Measurements from ENCODE around the gene PIWIL4.

The PIWIL4 gene

DNA sequence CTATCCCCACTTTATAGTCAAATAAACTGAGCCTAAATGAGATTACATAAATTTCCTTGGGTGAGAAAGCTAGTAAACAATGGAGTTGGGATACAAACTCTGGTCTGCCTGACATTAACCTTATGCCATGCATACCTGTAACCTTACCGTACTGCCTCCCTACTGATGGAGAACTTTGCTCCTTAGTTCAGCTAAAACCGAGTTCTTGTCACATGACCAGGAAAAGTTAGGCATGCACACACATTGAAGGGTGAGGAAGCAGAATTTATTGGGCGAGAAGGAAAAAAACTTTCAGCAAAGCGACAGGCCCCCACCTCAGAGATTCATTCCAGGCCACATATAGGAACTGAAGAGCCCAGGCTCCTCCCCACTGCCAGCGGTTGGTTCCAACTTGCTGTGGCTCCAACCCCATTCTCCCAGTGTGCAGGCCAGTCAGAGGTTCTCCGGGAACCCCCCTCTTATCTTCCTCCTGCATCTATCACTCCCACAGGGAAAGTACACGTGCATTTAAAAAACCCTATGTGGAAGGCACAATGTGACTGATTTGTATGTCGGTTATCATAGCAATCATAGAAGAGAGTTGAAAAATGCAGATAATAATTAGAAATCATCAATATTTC, 3.2 kb upstream of the PIWIL4 start:
- TF ChIP-seq, protein P1, sequence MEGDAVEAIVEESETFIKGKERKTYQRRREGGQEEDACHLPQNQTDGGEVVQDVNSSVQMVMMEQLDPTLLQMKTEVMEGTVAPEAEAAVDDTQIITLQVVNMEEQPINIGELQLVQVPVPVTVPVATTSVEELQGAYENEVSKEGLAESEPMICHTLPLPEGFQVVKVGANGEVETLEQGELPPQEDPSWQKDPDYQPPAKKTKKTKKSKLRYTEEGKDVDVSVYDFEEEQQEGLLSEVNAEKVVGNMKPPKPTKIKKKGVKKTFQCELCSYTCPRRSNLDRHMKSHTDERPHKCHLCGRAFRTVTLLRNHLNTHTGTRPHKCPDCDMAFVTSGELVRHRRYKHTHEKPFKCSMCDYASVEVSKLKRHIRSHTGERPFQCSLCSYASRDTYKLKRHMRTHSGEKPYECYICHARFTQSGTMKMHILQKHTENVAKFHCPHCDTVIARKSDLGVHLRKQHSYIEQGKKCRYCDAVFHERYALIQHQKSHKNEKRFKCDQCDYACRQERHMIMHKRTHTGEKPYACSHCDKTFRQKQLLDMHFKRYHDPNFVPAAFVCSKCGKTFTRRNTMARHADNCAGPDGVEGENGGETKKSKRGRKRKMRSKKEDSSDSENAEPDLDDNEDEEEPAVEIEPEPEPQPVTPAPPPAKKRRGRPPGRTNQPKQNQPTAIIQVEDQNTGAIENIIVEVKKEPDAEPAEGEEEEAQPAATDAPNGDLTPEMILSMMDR (IDR thresholded peaks at IDR 0.05): no peak

DNA sequence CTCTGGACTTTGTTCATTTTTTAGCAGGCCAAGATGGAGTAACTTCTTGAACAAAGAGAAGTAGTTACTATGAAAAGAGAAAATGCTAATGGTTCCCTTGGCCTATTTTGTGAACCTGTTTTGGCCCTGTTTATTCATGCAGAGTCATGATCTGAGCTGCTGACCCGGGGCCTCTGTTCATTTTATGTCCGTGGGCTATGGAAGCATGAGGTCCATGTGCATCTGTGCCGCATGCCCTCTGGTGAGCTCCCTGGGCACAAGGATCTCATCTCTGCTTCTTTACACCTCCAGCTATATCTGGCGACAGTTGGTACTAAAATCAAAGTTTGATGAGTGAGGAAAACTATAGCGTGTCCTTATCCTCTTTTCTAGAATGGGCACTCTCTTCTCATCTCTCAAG, 1.0 kb downstream of the PIWIL4 start:
- TF ChIP-seq, protein P1 (IDR thresholded peaks at IDR 0.05): no peak

DNA sequence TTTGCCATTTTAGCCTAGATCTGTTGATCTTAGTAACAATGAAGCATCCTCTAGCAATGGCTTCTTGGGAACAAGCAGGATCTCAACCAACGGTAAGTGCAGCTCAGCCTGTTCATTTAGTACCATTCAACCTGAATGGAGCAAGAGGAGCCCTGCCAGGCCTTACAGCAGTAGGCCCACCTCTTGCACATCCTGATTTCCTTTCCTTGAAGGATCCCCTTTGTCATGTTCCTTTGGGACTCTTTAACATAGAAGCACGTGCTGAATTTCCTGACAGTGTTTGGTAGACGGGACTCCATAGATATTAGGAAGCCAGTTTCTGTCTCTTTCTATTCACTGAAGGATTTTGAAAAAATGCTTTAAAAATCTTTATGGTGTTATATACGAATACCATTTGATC, 1.5 kb downstream of the PIWIL4 start:
- TF ChIP-seq, protein P1 (IDR thresholded peaks at IDR 0.05): no peak

DNA sequence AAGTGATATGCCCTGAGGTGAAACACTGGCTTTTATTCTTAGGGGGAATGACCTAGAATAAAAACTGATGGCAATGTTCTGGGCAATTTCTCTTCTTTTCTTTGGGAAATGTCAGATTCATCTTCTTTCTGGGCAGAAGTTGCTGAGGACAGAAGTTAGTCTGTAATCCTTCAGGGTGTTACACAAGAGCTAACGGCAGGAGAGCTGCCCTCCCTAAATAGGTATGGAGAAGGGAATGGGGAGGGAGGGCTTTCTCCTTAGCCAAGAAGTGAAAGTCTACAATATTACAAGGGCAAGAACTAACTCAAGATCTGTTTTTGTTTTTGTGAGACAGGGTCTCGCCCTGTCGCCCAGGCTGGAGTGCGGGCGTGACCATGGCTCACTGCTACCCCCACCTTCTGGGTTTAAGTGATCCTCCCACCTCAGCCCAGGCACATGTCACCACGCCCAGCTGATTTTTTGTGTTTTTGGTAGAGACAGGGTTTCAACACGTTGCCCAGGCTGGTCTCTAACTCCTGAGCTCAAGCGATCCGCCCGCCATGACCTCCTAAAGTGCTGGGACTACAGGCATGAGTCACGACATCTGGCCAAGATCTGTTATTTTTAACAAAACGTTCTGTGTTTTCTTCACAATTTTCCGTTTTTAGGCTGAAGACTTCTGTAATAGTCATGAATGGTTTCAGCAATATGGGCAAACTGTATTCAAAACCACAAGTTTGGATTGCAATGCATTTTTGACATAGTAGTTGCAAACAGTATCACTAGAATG, 7.2 kb downstream of the PIWIL4 start:
- TF ChIP-seq, protein P1 (IDR thresholded peaks at IDR 0.05): no peak

DNA sequence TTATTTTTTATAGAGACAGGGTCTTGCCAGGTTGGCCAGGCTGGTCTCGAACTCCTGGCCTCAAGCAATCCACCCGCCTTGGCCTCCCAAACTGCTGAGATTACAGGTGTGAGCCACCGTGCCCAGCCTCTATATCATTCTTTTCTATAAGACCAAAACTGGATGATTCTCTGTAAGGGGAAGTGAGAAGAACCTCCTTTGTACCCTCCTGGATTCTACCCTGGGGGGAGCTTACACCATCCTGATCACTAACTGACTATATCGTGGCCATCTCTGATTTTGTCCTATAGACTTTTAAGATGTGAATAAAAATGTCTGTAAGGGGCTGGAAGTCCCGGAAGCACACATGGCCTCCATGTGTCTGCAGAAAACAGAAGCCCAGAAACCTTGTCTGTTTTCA, 9.1 kb downstream of the PIWIL4 start:
- TF ChIP-seq, protein P1 (IDR thresholded peaks at IDR 0.05): no peak

DNA sequence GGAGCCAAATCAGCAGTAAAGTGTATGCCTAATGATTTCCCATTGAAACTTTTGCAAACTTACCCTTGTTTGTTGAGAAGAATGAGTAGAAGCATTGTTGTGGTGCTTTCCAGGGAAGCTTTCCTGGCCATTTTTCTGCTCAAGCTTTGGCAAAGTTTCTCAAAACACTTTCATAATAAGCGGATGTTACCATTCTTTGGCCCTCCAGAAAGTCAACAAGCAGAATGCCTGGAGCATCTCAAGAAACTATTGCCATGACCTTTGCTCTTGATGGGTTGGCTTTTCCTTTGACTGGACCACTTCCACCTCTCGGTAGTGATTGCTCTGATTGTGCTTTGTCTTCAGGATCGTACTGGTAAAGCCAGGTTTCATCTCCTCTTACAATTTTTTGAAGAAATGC, 10.7 kb downstream of the PIWIL4 start:
- TF ChIP-seq, protein P1 (IDR thresholded peaks at IDR 0.05): no peak

DNA sequence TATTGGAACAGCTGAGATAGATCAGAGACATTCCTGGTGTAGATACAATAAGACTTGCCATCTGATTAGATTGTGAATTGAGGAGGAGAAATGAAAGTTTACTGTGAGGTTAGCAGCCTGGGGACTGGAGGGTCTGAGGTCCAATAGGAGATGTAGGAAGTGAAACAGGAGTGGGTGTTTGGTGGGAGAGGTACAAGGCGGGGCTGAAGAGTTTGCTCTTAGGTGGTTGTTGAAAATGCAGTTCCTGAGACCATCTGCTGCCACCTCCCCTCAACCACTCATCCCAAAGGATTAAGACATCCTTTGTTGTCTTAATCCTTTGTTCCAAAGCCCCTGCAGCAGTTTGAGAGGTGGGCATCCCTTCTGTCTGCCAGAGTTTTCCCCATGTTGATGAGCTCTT, 14.8 kb downstream of the PIWIL4 start:
- TF ChIP-seq, protein P1 (IDR thresholded peaks at IDR 0.05): no peak

Data from LNCAP (cell line).